SK-N-SH treated with all-trans-retinoic acid at 6 μM for 48 hours (cell line): Measurements from ENCODE around the gene CSNK2A1.

Source experiments
- ATAC-seq: fragments of 200-7000 bp; cut with Tn5 transposase; 3 replicates; pipeline ENCODE4 v1.9.1; 2020; ENCODE audit warnings: mild to moderate bottlenecking, moderate library complexity
- ARNTL ChIP-seq: fragments of 450-650 bp; formaldehyde crosslinking; IDR thresholded peaks from 2 replicates; pipeline ENCODE4 v1.5.0; 2020; ENCODE audit warnings: low read depth, mild to moderate bottlenecking, moderate library complexity, borderline replicate concordance
- BACH2 ChIP-seq: fragments of 250-450 bp; sonication (Bioruptor Pico); IDR thresholded peaks from 2 replicates; pipeline ENCODE4 v1.9.0; 2021; ENCODE audit warnings: mild to moderate bottlenecking, borderline replicate concordance
- CREB5 ChIP-seq: fragments of 250-450 bp; sonication (Bioruptor Pico); IDR thresholded peaks from 2 replicates; pipeline ENCODE4 v1.5.1; 2020; ENCODE audit warnings: low read depth, mild to moderate bottlenecking, moderate library complexity
- CSDC2 ChIP-seq: fragments of 250-450 bp; sonication (Bioruptor Pico); IDR thresholded peaks from 2 replicates; pipeline ENCODE4 v1.5.0; 2020; ENCODE audit warnings: mild to moderate bottlenecking, moderate library complexity
- CSRNP3 ChIP-seq: fragments of 250-450 bp; sonication (Bioruptor Pico); IDR thresholded peaks from 2 replicates; pipeline ENCODE4 v1.5.1; 2021; ENCODE audit warnings: mild to moderate bottlenecking, moderate library complexity
- ESRRG ChIP-seq: fragments of 250-450 bp; sonication (Bioruptor Pico); IDR thresholded peaks from 2 replicates; pipeline ENCODE4 v1.6.1; 2021; ENCODE audit warnings: mild to moderate bottlenecking
- GLIS3 ChIP-seq: fragments of 250-450 bp; sonication (Bioruptor Pico); IDR thresholded peaks from 2 replicates; pipeline ENCODE4 v1.5.0; 2020; ENCODE audit warnings: mild to moderate bottlenecking, moderate library complexity
- ISL1 ChIP-seq: fragments of 250-450 bp; sonication (Bioruptor Pico); IDR thresholded peaks from 2 replicates; pipeline ENCODE4 v2.1.2; 2022; ENCODE audit warnings: mild to moderate bottlenecking, moderate library complexity
- OSR1 ChIP-seq: fragments of 250-450 bp; sonication (Bioruptor Pico); IDR thresholded peaks from 2 replicates; pipeline ENCODE4 v1.8.0; 2022; ENCODE audit warnings: moderate library complexity, mild to moderate bottlenecking, inconsistent platforms
- POU6F1 ChIP-seq: fragments of 250-450 bp; sonication (Bioruptor Pico); IDR thresholded peaks from 2 replicates; pipeline ENCODE4 v1.8.0; 2021; ENCODE audit warnings: low read depth, mild to moderate bottlenecking, moderate library complexity, borderline replicate concordance
- PPARA ChIP-seq: fragments of 250-450 bp; sonication (Bioruptor Pico); IDR thresholded peaks from 2 replicates; pipeline ENCODE4 v1.5.0; 2020; ENCODE audit warnings: mild to moderate bottlenecking, borderline replicate concordance
- RARB ChIP-seq: fragments of 250-450 bp; sonication (Bioruptor Pico); IDR thresholded peaks from 2 replicates; pipeline ENCODE4 v1.8.0; 2021; ENCODE audit warnings: mild to moderate bottlenecking, moderate library complexity
- SNAI2 ChIP-seq: fragments of 250-450 bp; sonication (Bioruptor Pico); IDR thresholded peaks from 2 replicates; pipeline ENCODE4 v1.5.0; 2020; ENCODE audit warnings: mild to moderate bottlenecking, moderate library complexity
- TCF4 ChIP-seq: fragments of 250-450 bp; sonication (Bioruptor Pico); IDR thresholded peaks from 2 replicates; pipeline ENCODE4 v1.8.0; 2021; ENCODE audit warnings: mild to moderate bottlenecking, moderate library complexity, borderline replicate concordance
- TOX ChIP-seq: fragments of 250-450 bp; sonication (Bioruptor Pico); IDR thresholded peaks from 2 replicates; pipeline ENCODE4 v1.8.0; 2021; ENCODE audit warnings: mild to moderate bottlenecking, moderate library complexity, borderline replicate concordance
- ZC3H10 ChIP-seq: fragments of 250-450 bp; sonication (Bioruptor Pico); IDR thresholded peaks from 2 replicates; pipeline ENCODE4 v1.5.1; 2021; ENCODE audit warnings: mild to moderate bottlenecking, moderate library complexity
- ZNF565 ChIP-seq: fragments of 450-650 bp; formaldehyde crosslinking; conservative IDR thresholded peaks from 2 replicates; pipeline ENCODE4 v1.5.0; 2020; ENCODE audit warnings: low read depth, mild to moderate bottlenecking, moderate library complexity
- ZNF70 ChIP-seq: fragments of 450-650 bp; formaldehyde crosslinking; IDR thresholded peaks from 2 replicates; pipeline ENCODE4 v1.5.0; 2020; ENCODE audit warnings: mild to moderate bottlenecking, moderate library complexity
- ZNF8 ChIP-seq: fragments of 450-650 bp; formaldehyde crosslinking; IDR thresholded peaks from 2 replicates; pipeline ENCODE4 v1.5.0; 2020; ENCODE audit warnings: mild to moderate bottlenecking, moderate library complexity
- TF ChIP-seq, protein P1 (sequence below): fragments of 250-450 bp; sonication (Bioruptor Pico); IDR thresholded peaks from 2 replicates; pipeline ENCODE4 v1.5.0; 2020; ENCODE audit warnings: mild to moderate bottlenecking, moderate library complexity

The CSNK2A1 gene

GRCh38 chr20:469746-470490 lies 73.7 kb downstream of the CSNK2A1 start:
- ATAC-seq: no peak
- TF ChIP-seq TCF4 (CRISPR knock-in tag) (no peak), CSRNP3 (CRISPR knock-in tag) (no peak), TOX (CRISPR knock-in tag) (no peak), GLIS3 (CRISPR knock-in tag) (no peak), CSDC2 (CRISPR knock-in tag) (no peak), ZNF565 (CRISPR knock-in tag) (no peak), RARB (CRISPR knock-in tag) (no peak), OSR1 (CRISPR knock-in tag) (no peak), ZC3H10 (CRISPR knock-in tag) (no peak), CREB5 (no peak), POU6F1 (CRISPR knock-in tag) (no peak), ARNTL (no peak), ZNF8 (CRISPR knock-in tag) (no peak), ISL1 (CRISPR knock-in tag) (no peak), PPARA (CRISPR knock-in tag) (no peak), ZNF70 (CRISPR knock-in tag) (no peak)
- TF ChIP-seq, protein P1, sequence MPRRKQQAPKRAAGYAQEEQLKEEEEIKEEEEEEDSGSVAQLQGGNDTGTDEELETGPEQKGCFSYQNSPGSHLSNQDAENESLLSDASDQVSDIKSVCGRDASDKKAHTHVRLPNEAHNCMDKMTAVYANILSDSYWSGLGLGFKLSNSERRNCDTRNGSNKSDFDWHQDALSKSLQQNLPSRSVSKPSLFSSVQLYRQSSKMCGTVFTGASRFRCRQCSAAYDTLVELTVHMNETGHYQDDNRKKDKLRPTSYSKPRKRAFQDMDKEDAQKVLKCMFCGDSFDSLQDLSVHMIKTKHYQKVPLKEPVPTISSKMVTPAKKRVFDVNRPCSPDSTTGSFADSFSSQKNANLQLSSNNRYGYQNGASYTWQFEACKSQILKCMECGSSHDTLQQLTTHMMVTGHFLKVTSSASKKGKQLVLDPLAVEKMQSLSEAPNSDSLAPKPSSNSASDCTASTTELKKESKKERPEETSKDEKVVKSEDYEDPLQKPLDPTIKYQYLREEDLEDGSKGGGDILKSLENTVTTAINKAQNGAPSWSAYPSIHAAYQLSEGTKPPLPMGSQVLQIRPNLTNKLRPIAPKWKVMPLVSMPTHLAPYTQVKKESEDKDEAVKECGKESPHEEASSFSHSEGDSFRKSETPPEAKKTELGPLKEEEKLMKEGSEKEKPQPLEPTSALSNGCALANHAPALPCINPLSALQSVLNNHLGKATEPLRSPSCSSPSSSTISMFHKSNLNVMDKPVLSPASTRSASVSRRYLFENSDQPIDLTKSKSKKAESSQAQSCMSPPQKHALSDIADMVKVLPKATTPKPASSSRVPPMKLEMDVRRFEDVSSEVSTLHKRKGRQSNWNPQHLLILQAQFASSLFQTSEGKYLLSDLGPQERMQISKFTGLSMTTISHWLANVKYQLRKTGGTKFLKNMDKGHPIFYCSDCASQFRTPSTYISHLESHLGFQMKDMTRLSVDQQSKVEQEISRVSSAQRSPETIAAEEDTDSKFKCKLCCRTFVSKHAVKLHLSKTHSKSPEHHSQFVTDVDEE (CRISPR knock-in tag): no peak

DNA sequence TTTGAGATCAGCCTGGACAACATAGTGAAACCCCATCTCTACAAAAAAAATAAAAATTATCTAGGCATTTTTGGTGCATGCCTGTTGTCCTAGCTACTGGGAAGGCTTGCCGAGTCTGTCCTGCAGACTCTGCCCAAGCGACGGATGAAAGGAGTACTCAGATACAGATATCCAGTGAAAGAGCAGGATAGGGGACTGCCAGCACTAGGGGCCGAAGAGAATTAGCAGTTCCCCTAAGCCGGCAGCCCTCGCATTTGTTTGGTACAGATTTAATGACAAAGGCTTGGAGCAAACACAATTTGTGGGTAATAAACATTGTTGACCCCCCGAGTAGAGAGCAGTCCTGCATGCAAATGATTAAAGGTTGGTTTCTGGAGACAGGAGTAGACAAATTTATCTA lies 75.8 kb downstream of the CSNK2A1 start:
- no peak for ATAC-seq
- no peak for TF ChIP-seq CSDC2 (CRISPR knock-in tag)
- no peak for TF ChIP-seq BACH2
- TF ChIP-seq ISL1 (CRISPR knock-in tag): no peak
- no peak for TF ChIP-seq ZNF565 (CRISPR knock-in tag)
- TF ChIP-seq TCF4 (CRISPR knock-in tag): no peak
- TF ChIP-seq TOX (CRISPR knock-in tag): no peak
- TF ChIP-seq PPARA (CRISPR knock-in tag): no peak
- TF ChIP-seq ARNTL: no peak
- no peak for TF ChIP-seq ESRRG (CRISPR knock-in tag)
- TF ChIP-seq SNAI2: no peak
- no peak for TF ChIP-seq ZC3H10 (CRISPR knock-in tag)
- TF ChIP-seq ZNF70 (CRISPR knock-in tag): no peak
- TF ChIP-seq, protein P1 (CRISPR knock-in tag): no peak
- TF ChIP-seq RARB (CRISPR knock-in tag): no peak
- TF ChIP-seq OSR1 (CRISPR knock-in tag): no peak
- no peak for TF ChIP-seq CSRNP3 (CRISPR knock-in tag)
- no peak for TF ChIP-seq GLIS3 (CRISPR knock-in tag)
- no peak for TF ChIP-seq POU6F1 (CRISPR knock-in tag)
